AG09309 (cell line): Measurements from ENCODE around the gene ACTR6.

Experiments
- DNase-seq: peaks from one replicate; pipeline ENCODE4 v3.0.0-alpha.2; 2010; ENCODE audit warnings: low read depth
- H3K4me3 ChIP-seq: 2 replicates; pipeline ENCODE4 v1.5.1; 2011; ENCODE audit warnings: mild to moderate bottlenecking, low read depth, low read length, moderate library complexity; ENCODE audit not compliant: control insufficient read depth
- TF ChIP-seq, protein P1 (sequence below): IDR thresholded peaks from 2 replicates; pipeline ENCODE4 v1.5.1; 2011; ENCODE audit warnings: mild to moderate bottlenecking, low read depth, low read length, inconsistent platforms; ENCODE audit not compliant: insufficient read depth, control insufficient read depth; ENCODE audit errors: missing control alignments

The ACTR6 gene

DNA sequence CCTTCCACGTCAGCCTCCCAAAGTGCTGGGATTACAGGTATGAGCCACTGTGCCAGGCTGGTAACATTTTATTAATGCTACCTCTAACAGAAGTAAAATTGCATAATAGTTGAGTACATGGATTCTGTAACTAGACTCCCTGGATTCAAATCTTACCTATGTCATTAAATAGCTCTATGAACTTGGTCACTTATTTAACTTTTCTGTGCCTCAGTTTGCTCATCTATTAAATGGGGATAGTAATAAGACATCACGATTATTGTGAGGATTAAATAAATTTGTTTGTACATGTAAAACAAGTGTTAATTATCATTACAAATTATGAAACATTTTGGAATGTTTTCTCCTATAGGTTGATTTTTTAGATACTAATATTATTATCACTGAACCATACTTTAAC is 6.7 kb downstream of the ACTR6 start:
- H3K4me3 ChIP-seq: no peak overlapping the region
- DNase-seq: no peak
- TF ChIP-seq, protein P1, sequence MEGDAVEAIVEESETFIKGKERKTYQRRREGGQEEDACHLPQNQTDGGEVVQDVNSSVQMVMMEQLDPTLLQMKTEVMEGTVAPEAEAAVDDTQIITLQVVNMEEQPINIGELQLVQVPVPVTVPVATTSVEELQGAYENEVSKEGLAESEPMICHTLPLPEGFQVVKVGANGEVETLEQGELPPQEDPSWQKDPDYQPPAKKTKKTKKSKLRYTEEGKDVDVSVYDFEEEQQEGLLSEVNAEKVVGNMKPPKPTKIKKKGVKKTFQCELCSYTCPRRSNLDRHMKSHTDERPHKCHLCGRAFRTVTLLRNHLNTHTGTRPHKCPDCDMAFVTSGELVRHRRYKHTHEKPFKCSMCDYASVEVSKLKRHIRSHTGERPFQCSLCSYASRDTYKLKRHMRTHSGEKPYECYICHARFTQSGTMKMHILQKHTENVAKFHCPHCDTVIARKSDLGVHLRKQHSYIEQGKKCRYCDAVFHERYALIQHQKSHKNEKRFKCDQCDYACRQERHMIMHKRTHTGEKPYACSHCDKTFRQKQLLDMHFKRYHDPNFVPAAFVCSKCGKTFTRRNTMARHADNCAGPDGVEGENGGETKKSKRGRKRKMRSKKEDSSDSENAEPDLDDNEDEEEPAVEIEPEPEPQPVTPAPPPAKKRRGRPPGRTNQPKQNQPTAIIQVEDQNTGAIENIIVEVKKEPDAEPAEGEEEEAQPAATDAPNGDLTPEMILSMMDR: no peak

DNA sequence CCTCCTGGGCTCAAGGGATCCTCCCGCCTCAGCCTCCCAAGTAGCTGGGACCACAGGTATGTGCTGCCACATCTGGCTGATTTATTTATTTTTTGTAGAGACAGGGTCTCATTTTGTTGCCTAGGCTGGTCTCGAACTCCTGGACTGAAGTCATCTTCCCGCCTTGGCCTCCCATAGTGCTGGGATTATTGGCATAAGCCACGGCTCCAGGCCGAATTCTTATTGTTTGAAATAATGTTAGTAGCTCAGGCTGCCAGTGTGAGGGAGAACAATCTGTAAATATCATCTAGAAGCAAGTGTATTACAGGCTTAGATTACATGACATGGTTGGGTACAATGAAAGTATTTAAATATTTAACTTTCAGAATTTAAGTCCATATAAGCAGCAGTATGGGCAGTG is 8.2 kb downstream of the ACTR6 start:
- no peak for DNase-seq
- no peak overlapping the region for H3K4me3 ChIP-seq
- TF ChIP-seq, protein P1: no peak

DNA sequence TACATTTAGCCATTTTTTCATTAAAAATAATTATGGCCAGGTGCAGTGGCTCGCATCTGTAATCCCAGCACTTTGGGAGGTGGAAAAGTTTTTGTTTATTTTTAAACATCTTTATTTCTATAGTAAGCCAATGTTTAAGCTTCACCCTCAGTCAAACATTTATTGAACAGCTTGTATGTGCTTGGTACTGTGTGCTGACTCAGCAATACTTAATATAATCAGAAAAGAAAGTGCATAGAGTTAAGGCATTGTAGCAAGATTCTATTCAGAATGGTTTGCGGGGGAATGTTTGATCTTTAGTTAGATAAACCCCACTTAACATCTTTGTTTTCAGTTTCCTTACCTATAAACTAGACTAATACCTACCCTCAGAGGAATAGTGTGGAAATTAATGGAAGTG is 11.1 kb downstream of the ACTR6 start:
- no peak overlapping the region for H3K4me3 ChIP-seq
- TF ChIP-seq, protein P1: no peak
- DNase-seq: no peak

DNA sequence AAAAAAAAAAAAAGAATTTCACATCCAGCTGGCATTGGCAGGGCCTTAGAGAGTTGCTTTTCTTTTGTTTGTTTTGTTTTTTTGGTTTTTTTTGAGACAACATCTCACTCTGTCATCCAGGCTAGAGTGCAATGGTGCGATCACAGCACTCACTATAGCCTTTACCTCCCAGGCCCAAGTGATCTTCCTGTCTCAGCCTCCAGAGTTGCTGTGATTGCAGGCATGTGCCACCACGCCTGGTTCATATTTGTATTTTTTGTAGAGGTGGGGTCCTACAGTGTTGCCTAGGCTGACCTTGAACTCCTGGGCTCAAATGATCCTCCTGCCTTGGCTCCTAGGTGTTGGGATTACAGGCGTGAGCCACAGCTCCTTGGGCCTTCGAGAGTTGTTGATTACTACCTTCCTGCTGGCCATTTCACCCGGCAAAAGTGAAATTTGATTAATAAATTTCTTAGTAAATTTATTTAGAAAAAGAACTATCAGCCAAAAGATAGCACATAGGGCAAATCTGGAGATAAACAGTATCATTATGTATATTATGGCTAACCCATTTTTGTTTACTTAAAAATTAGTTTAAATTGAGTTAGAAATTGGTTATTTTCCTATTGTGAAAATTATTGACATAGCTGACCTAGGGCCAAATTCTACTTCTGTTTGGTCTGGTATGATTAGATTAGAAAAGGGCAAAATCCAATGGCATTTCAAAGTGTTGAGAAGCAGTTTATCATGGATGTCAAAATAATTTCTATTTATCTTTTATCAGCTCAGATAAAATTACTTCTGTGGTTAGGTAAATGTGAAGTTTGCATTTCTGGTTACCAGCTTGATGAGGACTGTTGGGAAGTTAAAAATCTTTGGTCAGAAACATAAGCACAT is 12.6 kb downstream of the ACTR6 start:
- H3K4me3 ChIP-seq: no peak overlapping the region
- TF ChIP-seq, protein P1: no peak
- DNase-seq: no peak

DNA sequence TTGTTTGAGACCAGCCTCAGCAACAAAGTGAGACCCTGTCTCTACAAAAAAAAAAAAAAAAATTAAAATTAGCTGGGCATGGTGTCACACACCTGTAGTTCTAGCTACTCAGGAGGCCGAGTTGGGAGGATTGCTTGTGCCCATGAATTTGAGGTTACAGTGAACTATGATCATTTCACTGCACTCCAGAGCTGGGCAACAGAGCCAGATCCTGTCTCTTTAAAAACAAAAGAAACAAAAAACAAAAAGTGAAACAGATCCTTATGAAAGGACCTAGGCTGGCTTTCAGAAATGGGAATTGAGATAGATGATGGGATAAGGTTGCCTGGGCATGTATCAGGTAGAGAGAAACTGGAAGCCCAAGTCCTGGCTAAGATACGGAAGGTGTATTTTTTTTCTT is 13.9 kb downstream of the ACTR6 start:
- no peak overlapping the region for H3K4me3 ChIP-seq
- TF ChIP-seq, protein P1: no peak
- DNase-seq: no peak

DNA sequence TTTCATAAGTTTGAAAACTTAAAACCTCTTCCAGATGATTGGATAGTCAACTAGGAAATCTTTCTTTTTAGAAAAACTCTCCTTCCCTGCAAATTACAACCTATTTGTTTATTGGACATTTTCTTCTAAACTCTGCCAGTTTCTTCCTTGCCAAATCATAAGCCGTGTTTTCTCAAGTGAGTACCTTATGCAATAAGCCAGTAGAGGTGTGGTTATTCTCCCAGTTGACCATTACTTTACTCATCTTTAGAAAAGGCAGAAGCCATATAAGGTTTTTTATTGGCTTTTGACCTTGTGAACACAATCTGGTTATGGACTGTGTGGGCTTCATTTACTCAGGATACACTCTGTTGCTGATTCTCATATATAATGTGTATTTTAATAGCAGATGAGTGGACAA is 14.6 kb downstream of the ACTR6 start:
- TF ChIP-seq, protein P1: no peak
- H3K4me3 ChIP-seq: no peak overlapping the region
- no peak for DNase-seq
